Right renal cortex interstitium (tissue), 3 donors: ENCODE data around the gene MIPOL1. TPM values are rescaled to one million over a fixed set of nuclear protein-coding genes. Genes with fewer than 3 reads are reported as not detected.
"Not testable (repeated sequence)": the region's sequence is repeated elsewhere in the genome, so short reads cannot be mapped to it uniquely, and the experiment has no call there.

Experiments used
- DNase-seq, 3 donors: peaks; one replicate each; pipeline ENCODE4 v3.0.0-alpha.2; 2013; ENCODE audit warnings: low read depth in 3 of 3, low spot score in 2 of 3
- polyA plus RNA-seq, 3 donors: library from polyadenylated mRNA; unstranded; fragments of 120-200 nt; gene quantifications; one replicate each; pipeline ENCODE4 v1.2.1, GENCODE V29; 2013; ENCODE audit not compliant: insufficient read length in 3 of 3

Gene MIPOL1
- 10 to 100 TPM in 2 of 3 donors, 1 to 10 TPM in 1; 9.6 to 14.1 (median 11.4) TPM for polyA plus RNA-seq

DNA sequence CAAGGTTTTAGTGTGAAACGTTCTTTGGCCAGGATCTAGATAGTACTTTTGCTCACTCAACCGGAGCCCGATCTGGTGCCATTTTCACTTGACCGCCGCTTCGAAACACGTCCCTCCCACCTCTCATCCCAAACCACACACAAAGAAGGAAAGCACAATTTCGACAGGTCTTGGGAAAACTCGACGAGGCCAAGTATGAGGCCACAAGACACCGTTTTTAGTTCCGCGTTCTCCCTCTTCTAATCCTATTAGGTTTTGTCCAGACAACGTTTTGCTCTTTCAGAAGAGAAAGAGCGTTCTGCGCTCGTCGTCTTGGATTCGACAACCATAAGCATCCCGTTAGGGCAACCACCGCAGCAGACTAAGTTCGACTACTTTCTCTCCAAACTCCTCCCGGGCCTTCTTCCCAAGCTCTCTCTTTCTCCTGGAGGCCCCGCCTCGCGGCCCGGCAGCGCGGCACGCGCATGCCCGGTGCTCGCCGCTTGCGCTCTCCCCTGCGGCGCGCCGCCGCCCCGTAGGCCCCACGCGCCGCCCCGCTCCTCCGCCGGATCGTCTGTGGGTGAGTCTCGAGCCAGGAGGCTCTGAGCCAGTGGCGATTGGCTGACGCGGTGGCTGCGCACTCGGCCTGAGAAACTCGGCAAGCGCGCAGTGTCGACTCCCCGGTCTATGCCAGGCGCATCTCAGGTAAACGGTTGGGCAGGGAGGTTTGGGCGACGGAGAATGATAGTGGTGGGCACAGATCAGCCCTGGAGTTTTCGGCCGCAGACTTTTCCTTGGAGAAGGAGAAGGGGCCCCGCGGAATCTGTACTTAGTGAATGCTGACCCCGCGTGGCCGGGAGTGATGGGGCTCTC is at the start of gene MIPOL1:
MIPOL1 (plus strand) TSS at position 517 of the 852 bp plus-strand sequence. CDS start 49,952 bp downstream, outside the sequence.
- peak; percentile 70 to 78 (median 70) for DNase-seq

DNA sequence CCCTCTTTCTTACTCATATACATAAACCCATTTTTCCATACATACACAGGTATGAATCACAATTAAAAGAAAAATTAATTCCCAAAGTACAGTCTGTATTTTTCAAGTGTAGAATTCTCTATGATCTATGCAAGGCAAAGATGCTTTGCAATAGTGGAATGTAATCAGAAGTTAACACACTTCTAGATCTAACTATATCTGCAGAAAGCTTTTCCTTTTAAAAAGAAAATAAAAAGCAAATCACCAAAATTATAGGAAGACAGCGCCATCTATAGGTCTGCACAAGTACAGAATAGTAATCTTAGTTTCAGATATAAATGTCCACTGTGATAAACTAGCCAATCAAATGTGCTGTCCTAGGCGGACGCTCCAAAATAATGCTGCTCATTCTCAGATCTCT is 47.3 kb upstream of the MIPOL1 start:
- no peak for DNase-seq

DNA sequence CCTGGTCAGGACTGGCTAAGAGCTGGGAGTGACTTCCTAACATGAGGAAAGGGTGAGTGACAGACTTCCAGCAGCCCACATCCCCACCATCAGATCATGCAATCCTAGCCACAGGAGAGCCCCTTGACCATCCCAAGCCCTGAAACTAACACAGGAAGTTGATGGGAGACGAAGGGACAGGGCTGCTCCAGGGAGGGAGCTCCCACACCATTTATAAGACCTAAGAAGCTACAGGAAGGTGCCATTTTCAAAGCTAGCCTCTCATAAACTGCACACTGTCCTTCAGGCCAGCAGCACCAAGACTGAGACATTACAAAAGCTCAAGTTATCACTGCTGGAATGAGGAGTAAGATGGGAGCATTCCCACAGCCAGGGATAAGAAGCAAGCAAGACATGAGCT is 44.7 kb upstream of the MIPOL1 start:
- DNase-seq, result no peak

- no peak for DNase-seq
Measured at GRCh38 chr14:37153483-37153882, 44.3 kb upstream of the MIPOL1 start.

DNA sequence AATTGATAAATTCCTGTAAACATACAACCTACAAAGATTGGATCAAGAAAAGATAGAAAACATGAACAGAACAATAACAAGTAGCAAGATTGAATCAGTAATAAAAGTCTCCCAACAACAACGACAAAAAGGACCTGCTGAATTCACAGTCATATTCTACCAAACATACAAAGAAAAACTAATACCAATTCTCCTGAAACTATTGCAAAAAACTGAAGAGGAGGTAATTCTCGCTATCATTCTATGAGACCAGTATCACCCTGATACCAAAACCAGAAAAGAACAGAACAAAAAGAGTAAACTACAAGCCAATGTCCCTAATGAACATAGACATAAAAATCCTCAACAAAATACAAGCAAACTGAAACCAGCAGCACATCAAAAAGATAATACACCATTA is 39.8 kb upstream of the MIPOL1 start:
- DNase-seq, result no peak

GRCh38 chr14:37162307-37162706 is 35.4 kb upstream of the MIPOL1 start:
- not testable (repeated sequence) for DNase-seq

- no peak for DNase-seq
Measured at GRCh38 chr14:37165794-37166193, 31.9 kb upstream of the MIPOL1 start.

GRCh38 chr14:37167151-37168047 is 30.3 kb upstream of the MIPOL1 start:
- no peak for DNase-seq

DNA sequence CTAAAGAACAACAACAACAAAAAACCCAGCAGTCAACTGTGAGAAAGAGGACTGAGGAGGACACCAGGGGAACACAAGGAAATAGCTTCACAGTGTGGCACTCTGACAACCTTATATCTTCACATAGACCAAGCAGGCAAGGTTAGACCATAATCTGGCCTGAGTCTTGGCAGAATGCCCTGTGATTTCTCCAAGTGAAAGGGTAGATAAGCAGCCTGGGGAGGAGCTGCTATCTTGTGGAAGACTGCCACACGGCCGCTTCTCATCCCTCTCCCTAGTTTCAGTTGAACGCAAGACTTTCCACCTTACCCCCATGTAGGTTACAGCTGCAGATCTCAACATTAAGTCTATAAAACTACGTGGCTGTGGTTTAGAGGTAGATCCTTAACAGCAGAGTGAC is 29.0 kb upstream of the MIPOL1 start:
- no peak for DNase-seq

GRCh38 chr14:37170237-37170636 is 27.5 kb upstream of the MIPOL1 start:
- DNase-seq, result no peak

- DNase-seq, result no peak
Measured at GRCh38 chr14:37170993-37171392, 26.7 kb upstream of the MIPOL1 start.

GRCh38 chr14:37171678-37172023 is 26.1 kb upstream of the MIPOL1 start:
- DNase-seq, result no peak

DNA sequence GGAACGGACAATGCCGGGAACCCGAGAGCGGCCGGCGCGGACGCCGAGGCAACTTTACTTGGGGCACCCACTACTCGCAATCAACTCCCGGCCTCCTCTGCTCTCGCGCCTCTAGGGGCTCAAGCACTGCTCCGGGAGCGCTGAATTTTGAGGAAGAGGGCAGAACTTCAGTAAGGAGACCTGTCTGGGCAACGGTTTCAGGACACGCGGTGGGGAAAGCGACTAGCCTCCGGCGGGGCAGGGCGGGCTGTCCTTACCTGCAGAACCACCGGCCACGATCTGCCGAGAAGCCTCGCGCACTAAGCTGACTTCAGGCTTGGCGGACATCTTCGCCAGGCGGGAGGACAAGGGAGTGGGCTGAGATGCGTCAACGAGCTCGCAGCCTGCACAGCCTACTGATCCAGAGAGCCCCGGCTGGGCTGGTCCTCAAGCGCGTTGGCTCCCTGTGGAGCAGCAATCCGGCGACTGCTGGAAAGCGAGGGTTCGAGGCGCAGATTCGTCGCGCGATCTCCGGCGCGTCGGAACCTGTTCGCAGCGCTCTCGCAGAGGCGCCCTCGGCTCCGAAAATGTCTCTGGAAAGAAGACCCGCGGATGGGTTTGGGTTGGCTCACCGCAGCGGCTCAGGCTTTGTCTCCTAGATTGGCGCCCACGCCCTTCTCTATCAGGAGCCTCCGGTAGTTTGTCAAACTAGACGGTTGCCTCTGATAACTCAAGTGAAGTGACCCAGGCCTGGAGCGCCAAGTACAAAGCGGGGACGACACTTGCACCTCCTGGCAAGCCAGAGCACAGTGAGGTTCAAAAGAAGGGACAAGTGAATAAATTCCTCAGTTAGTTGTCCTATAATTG is 25.5 kb upstream of the MIPOL1 start, which contains the start of gene SLC25A21:
SLC25A21 (minus strand) TSS at position 583 of the 846 bp plus-strand sequence.
- peak; percentile 66 to 79 (median 75) for DNase-seq

DNA sequence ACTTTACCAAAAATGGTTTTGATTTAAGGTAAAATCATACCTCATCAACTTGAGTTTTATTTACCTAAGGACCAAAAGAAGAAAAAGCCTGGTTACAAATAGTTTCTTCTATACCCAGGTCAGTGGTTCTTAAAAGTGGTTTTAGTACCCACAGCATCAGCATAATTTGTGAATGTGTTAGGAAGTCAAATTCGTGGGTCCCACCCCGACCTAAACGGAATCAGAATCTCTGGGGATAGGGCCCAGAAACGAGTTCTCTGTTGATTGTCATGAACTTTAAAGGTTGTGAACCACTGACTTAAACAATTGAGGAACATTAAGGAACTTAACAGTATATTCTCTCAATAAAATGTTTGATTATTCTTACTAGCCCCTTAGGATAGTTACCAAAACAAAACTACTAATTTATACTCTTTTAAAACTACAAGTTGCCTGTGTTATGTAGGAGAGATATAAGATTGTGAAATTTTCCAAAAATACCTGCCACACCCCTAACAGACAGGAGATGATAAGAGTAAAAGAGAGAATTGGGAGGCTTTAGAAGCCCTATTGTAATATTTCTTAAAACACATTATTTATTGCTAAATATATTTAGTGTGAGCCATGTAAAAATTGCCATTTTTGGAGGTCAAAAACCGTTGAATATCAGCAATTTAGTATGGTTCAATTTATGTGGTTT is 24.7 kb upstream of the MIPOL1 start:
- no peak for DNase-seq

DNA sequence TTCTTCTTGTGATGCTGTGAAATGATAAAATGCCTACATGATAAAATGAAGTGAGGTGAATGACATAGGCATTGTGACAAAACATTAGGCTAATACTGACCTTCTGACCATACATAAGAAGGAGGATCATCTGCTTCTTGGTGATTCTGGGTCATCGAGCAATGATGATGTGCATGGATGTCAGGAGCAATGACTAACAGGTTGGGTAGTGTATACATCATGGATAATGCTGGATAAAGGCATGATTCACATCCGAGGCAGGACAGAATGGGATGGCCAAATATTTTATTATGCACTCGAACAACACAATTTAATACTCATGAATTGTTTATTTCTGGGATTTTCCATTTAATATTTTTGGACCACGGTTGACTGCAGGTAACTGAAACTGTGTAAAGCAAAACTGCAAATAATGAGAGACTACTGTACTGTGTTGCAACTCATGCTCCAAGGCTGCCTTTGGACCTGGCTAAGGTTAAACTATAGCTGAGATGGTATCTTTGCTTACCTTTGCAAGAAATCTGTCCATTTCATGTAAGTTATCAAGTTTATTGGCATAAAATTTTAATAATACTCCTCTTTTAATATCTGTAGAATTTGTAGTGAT is 17.7 kb upstream of the MIPOL1 start:
- no peak for DNase-seq

DNA sequence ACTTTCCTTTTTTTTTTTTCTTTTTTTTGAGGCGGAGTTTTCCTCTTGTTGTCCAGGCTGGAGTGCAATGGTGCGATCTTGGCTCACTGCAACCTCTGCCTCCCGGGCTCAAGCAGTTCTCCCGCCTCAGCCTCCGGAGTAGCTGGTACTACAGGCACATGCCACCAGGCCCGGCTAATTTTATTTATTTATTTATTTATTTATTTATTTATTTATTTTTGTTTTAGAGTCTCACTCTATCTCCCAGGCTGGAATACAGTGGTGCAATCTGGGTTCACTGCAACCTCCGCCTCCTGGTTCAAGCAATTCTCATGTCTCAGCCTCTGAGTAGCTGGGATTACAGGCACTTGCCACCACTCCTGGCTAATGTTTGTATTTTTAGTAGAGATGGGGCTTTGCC is 16.9 kb upstream of the MIPOL1 start:
- not testable (repeated sequence) for DNase-seq

DNA sequence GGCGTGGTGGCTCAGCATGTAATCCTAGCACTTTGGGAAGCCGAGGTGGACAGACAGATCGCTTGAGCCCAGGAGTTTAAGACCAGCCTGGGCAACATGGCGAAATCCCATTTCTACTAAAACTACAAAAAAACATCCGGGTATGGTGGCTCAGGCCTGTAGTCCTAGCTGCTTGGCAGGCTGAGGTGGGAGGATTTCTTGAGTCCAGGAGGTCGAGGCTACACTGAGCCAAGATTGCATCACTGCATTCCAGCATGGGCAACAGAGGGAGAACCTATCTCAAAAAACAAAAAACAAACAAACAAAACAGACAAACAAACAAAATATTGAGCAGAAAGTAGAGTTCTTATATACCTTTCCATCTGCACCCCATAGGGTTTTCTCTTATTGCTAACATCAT is 16.3 kb upstream of the MIPOL1 start:
- DNase-seq, result no peak

GRCh38 chr14:37184520-37184919 is 13.2 kb upstream of the MIPOL1 start:
- DNase-seq, result not testable (repeated sequence)

GRCh38 chr14:37185670-37186069 is 12.1 kb upstream of the MIPOL1 start:
- no peak for DNase-seq

DNA sequence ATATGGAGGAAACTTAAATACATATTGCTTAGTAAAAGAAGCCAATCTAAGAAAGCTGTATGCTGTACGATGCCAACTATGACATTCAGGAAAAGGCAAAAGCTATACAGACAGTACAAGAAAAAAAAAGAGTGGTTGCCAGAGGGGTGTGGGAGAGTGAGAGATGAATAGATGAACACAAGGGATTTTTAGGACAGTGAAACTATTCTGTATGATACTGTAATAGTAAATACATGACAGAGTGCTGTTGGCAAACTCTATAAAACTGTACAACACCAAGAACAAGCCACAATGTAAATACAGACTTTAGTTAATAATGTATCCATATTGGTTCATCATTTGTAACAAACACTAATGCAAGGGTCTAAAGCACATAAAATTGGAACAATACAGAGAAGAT is 10.9 kb upstream of the MIPOL1 start:
- no peak for DNase-seq
